Fibroblast of the conjunctiva (primary cell): Measurements from ENCODE around the gene MYCBP2.
"Not testable (repeated sequence)": the region's sequence is repeated elsewhere in the genome, so short reads cannot be mapped to it uniquely, and the experiment has no call there.

Source experiments
- DNase-seq: peaks from one replicate; pipeline ENCODE4 v3.0.0-alpha.2; 2010; ENCODE audit warnings: low read depth

MYCBP2 gene

GRCh38 chr13:77326905-77327604 is at the start of gene MYCBP2:
Gene MYCBP2, minus strand, starts transcription at chr13:77327094. Its CDS starts 319 bp downstream, at chr13:77326775.
- peak; percentile 96 for DNase-seq

DNA sequence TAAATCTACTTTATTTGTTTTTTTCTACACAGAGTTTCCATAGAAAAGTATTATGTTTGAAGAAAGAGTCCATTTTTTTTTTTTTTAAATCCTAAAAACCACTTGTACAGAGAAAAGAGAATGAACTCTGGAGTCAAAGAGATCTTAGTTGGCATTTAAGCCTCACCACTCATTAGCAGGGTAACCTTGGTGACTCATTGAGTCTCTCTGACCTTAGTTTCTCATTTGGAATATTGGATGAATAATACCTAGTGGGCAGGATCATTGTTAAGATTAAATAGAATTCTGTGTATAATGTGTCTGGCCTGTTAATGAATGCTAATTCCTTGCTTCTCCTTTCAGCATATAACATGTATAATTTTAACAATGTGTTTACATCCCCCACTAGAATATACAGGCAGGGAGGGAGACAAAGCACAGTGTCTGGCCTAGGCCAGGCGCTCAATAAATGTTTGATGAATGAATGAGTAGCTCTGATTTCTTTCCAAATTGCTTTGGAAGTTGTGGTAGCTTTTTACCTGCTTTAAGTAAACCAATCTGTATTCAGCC is 48.7 kb upstream of the MYCBP2 start:
- no peak for DNase-seq

DNA sequence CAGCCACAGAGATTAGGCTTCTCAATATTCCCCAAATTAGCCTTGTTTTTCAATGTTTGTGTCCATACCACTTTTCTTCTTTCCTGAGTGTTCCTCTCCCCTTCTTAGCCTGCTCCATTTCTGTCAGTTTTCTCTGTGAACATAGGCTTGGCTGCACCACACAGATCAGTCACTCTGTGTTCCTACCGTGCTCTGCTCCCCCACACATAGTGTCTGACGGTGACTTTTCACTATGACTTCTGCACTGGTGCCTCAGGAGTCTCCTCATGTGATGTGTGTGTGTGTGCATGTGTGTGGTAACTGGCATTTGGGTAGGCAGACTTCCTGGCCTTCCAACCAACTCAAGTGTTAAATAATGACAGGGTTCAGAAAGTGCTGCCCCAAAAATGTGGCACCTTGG is 47.9 kb upstream of the MYCBP2 start:
- no peak for DNase-seq

DNA sequence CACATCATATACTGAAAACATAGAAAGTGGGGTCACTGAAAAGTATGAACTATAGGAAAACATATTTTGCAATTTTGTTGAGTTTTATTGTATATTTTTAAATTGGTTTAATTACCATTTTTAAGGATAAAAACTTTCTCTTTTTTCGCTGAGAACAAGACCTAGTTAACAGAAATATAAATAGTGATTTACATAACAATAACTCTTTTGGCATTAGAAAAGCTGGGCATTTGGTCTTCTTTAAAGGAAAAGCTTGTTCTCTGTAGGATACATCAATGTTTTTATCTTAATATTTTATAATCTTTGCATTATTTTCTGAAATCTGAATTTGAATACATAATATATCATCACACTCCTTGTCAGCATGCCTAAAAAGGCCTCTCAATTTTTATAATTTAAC is 47.4 kb upstream of the MYCBP2 start:
- DNase-seq = no peak

- no peak for DNase-seq
These were observed 46.6 kb upstream of the MYCBP2 start for GRCh38 chr13:77373502-77373901.

- DNase-seq = no peak
These were observed 45.4 kb upstream of the MYCBP2 start for GRCh38 chr13:77372275-77372674.

DNA sequence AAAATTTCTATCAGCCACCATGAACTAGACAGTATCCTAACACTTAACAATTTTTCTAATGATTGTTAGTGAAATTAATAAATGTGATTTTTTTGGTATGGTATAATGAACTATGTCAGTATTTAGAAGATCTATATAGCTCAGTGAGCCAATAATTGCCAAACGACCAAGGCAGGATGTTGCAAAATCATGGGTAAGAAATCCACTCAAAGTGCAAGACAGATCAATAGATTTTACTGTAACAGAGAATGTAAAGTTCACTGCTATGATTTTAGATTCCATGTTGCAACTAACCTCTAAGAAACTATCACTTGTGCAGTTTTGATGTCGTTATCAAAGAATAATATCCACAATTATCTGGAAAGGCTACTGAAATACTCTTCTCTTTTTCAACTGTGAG is 44.0 kb upstream of the MYCBP2 start:
- no peak for DNase-seq

DNA sequence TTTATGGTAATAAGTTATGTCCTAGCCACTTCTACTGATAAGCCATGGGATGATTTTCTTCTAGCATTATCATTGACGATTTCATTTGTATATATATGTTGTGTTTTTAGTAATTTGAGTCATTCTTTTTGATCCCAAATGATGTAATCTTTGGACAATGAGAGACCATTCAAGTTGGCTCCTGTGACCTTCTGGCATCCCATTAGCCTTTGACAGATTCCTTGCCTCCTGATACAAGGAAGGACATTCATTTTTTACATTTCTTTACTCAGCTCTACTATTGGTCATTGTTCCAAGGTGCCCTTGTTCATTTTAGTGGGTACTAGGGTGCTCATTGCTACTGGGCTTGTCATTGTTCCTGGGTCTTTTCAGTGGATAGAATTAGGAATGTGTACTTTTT is 35.3 kb upstream of the MYCBP2 start:
- DNase-seq = no peak

- DNase-seq = no peak
These were observed 33.3 kb upstream of the MYCBP2 start for GRCh38 chr13:77360032-77360685.

GRCh38 chr13:77359171-77359570 is 32.3 kb upstream of the MYCBP2 start:
- DNase-seq = no peak

- DNase-seq = no peak
These were observed 31.1 kb upstream of the MYCBP2 start for GRCh38 chr13:77358001-77358400.

- DNase-seq = no peak
These were observed 29.3 kb upstream of the MYCBP2 start for GRCh38 chr13:77356155-77356554.

DNA sequence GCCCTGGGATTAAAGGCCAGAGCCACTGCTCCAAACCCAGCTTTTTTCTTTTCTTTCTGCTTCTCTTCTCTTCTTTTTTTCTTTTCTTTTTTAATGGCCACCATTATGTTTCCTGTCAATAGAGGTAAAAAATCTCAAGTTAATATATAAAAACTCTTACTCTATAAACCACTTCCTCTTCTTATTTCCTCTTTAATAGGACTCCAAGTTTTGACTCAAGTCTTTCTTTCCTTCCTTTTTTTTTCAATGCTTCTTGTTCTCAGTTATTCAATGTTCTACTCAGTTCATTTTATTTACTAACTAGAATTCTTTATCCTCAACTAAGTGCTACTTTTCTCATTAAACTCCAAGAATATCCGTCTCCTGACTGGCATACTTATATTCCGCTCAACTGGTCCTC is 27.1 kb upstream of the MYCBP2 start:
- DNase-seq = no peak

- DNase-seq = no peak
These were observed 24.4 kb upstream of the MYCBP2 start for GRCh38 chr13:77351315-77351714.

DNA sequence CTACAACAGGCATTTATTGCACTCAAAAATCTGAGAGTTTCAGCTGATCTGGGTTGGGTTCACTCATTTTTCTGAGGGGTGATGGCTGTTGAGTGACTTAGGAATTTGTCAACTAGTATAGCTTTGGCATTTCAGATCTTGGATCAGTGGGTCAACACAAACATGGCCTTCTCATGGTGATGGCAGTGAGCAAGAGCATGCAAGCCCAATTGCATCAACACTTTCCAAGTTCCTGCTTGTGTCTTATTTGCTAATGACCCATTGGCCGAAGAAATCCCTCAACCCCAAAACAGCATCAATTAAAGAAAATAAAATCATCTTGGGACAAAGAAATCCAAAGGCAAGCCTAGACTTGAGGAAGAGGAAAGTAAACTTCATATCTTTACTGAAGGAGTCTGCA is 23.9 kb upstream of the MYCBP2 start:
- DNase-seq = no peak

DNA sequence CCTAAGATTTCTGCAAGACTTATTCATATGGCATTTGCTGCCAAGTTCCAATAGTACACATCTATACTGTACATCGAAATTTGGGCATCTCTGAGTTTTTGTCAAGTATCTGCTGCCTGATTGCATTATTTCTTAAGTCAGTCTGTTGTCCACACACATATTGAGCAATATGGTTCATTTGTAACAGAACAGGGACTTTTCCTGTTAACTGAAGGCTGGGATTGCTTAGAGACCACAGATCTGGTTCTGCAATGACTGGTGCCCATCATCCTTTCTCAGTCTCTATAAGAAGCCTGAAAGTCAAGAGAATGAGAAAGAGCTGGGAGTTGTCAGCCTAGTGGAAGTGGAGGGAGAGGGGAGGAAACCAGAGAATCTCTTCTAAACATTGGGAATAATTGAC is 22.5 kb upstream of the MYCBP2 start:
- DNase-seq = no peak

- not testable (repeated sequence) for DNase-seq
These were observed 20.5 kb upstream of the MYCBP2 start for GRCh38 chr13:77347351-77347750.

GRCh38 chr13:77345150-77345780 is 18.4 kb upstream of the MYCBP2 start:
- DNase-seq = no peak

GRCh38 chr13:77343841-77344240 is 16.9 kb upstream of the MYCBP2 start:
- no peak for DNase-seq

DNA sequence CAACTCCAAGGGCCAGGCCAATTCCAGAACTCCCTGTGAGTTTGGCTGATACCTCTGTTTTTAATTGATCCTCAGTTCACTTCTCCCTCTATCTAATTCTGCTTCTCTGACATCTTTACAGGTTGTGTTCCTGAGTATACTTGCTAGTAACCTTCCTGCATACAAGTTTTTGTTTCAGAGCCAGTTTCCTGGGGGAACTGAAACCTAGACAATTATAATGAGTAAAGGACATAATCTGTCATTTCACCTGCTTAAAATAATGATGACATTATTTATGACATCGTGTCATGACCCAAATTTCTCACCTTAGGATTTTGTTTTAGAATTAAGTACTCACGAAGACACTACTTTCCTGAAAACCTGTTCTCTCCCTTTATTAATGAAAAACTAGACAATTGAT is 12.5 kb upstream of the MYCBP2 start:
- DNase-seq = no peak

GRCh38 chr13:77338961-77339401 is 12.1 kb upstream of the MYCBP2 start:
- no peak for DNase-seq

DNA sequence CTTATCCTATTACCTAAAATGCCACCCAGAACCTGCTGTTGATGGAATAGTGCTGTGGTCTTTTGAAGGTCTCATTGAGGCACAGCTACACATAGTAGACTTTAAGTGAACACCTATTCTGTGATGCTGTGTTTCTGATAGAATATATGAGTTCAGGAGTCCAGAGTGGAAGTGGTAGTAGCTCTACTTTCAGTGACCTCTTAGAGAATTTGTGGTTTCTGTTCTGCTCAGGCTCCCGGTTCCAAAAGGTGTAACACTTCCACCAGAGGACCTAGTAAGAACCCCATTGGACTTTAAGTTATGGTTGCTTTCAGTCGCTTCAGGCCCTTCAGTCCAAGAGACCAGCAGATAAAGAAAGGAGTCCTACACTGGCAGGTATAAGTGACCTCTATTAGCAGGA is 11.4 kb upstream of the MYCBP2 start:
- DNase-seq = no peak

GRCh38 chr13:77337159-77337558 is 10.3 kb upstream of the MYCBP2 start:
- no peak for DNase-seq
